ENCODE results near the gene RAI1.

RAI1 gene

DNA sequence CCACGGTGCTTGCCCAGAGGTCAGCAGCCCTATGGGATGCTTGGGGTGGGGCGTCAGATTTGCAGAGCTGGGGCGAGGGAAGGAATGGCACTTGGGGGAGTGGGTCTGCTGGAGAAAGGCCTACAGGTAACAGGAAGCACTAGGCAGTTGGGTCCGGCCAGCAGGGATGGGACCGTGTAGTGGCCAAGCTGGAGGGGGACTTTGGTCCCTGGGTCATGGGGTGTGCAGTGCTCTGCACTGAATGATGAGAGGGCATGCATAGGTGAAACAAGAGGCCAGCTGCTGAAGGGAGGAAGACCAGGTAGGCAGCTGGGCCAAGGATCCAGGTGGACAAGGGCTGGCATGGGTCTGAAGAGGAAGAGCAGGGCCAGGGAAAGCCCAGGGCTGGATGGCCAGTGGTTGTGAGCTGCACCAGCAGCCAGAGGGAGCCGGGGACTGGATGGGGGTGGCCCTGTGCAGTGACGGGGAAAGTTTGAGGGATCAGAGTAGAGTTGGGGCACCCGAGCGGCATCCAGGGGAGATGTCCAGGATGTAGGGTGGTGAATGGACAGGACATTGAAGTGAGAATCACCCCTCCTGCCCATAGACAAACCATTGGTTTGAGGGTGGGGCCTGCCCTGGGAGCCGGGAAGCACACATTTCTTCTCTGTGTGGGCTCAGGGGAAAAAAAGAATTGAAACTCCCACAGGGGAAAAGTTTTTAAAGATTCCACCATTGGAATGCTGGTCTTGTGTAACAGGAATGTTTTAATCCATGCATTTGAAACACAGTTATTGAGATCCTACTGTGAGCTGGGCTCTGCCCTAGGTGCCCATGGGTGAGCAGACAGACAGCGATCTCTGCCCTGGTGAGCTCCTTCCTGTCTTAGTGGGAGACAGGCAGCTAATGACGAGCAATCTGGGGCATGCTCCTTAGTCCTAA is 25.1 kb downstream of the RAI1 start:
- TF ChIP-seq, protein P1, sequence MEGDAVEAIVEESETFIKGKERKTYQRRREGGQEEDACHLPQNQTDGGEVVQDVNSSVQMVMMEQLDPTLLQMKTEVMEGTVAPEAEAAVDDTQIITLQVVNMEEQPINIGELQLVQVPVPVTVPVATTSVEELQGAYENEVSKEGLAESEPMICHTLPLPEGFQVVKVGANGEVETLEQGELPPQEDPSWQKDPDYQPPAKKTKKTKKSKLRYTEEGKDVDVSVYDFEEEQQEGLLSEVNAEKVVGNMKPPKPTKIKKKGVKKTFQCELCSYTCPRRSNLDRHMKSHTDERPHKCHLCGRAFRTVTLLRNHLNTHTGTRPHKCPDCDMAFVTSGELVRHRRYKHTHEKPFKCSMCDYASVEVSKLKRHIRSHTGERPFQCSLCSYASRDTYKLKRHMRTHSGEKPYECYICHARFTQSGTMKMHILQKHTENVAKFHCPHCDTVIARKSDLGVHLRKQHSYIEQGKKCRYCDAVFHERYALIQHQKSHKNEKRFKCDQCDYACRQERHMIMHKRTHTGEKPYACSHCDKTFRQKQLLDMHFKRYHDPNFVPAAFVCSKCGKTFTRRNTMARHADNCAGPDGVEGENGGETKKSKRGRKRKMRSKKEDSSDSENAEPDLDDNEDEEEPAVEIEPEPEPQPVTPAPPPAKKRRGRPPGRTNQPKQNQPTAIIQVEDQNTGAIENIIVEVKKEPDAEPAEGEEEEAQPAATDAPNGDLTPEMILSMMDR (IDR thresholded peaks at IDR 0.05; ENCODE audit: extremely low read depth, missing control alignments): no peak
- no peak for DNase-seq (ENCODE audit: low spot score)

DNA sequence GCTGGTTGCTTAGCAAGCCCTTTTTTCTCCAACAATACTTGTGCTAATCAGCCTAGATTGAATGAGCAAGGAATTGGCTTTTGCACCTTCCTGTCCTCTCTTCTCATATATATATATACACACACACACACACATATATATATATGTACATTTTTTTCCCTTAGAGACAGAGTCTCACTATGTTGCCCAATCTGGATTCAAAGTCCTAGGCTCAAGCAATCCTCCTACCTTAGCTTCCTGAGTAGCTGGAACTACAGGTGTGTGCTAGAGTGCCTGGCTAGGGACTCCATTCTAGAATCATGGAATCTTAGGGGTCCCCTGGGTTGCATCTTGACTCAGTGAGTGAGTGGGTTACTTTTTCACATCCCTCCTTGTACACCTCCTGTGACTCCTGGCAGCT is 27.0 kb downstream of the RAI1 start:
- TF ChIP-seq, protein P1 (IDR thresholded peaks at IDR 0.05; ENCODE audit: extremely low read depth, missing control alignments): no peak
- DNase-seq (ENCODE audit: low spot score): no peak

DNA sequence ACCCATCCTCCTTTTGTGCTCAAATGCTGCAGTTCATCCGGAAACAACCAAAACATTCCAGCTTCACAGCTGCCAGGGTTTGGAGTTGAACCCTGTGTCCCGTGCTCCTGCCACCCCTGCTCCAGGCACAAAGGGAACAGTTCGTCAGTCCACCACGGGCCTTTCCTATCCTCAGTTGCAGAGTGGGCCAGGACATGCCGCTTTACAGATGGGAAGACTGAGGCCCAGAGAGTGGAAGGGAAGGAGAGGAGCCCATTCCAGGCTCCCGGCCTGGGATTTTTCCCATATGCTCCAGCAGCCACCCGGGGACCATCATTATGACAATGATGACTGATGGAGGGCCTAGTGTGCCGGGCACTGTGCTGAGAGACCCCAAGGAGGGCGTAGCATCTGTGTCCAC is 27.6 kb downstream of the RAI1 start:
- no peak for DNase-seq (ENCODE audit: low spot score)
- TF ChIP-seq, protein P1 (IDR thresholded peaks at IDR 0.05; ENCODE audit: extremely low read depth, missing control alignments): no peak

- TF ChIP-seq, protein P1 (IDR thresholded peaks at IDR 0.05; ENCODE audit: extremely low read depth, missing control alignments): no peak
Observed at GRCh38 chr17:17709815-17710321, 28.6 kb downstream of the RAI1 start.

GRCh38 chr17:17710355-17710727 is 29.1 kb downstream of the RAI1 start:
- TF ChIP-seq, protein P1 (IDR thresholded peaks at IDR 0.05; ENCODE audit: extremely low read depth, missing control alignments): no peak
- DNase-seq (ENCODE audit: low spot score): no peak

More at GRCh38 chr17:17709815-17710321, 28.6 kb downstream of the RAI1 start:
- no peak for DNase-seq (ENCODE audit: low spot score)

DNA sequence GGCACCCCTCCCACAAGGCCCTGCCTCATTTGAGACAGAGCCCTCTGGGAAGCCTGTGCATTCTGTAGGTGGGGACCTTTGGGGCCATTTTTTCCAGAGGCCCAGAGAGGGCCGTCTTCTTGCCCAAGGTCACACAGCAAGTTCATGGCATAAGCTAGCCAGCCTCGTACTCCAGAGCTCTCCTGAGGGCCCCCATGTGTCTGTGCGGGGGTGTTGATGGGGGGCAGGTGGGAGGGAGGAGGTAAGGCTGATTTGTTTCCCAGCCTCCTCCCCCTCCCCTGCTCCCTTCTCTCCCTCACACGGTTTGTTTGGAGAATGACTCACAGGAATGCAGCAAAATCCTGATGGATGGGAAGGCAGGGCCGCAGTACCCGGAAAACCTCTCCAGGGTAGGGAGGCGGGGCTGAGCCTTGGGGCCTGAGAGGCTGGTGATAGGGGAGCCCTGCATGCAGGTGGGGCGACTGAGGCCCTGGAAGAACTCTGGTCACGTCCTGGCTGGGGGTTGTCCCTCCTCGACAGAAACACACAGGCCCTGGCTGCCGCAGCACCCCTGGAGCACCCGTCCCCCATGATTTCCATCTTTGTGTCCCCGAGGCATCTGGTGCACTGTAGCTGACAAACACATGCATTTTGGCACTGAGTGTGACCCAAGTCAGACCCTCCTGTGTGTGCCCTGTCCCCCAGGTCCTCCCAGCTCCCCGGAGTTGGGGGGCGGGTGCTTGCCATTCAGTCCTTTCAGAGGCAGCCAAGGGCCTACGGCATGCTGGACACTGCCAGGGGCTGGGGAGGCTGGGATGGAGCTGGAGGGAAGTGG is 29.7 kb downstream of the RAI1 start:
- DNase-seq (ENCODE audit: low spot score): no peak
- TF ChIP-seq, protein P1 (IDR thresholded peaks at IDR 0.05; ENCODE audit: extremely low read depth, missing control alignments): no peak

All from GM20000 (cell line).